Choroid plexus epithelial cell (primary cell): ENCODE data around the gene TAS2R31.

ENCODE experiments used
- DNase-seq: peaks from one replicate; pipeline ENCODE4 v3.0.0-alpha.2; 2010; ENCODE audit warnings: low read depth
- H3K4me3 ChIP-seq: 2 replicates; pipeline ENCODE4 v1.5.1; 2011; ENCODE audit warnings: low read depth, mild to moderate bottlenecking, control low read depth, low read length, moderate library complexity
- TF ChIP-seq, protein P1 (sequence below): conservative IDR thresholded peaks from 2 replicates; pipeline ENCODE4 v1.5.1; 2011; ENCODE audit warnings: low read depth, mild to moderate bottlenecking, control low read depth, inconsistent platforms, low read length, moderate library complexity

Gene TAS2R31

DNA sequence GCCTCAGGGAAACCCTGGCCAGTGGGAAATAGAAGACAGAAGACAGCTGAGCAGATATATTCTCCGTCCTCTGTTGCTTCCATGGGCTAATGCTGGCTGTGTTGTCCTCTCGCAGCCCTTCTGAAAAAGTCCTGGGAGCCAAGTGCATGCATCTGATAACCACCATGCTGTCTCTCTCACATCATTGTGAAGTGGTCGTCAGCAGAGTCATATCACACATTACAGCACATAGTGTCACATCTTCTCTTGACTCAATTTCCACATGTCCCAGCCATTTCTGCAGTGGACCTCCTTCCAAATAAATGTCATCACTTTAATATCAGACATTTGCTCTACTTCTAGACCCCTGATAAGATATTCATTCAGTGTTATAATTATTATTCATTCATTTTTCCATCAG is 36.9 kb downstream of the TAS2R31 start:
- TF ChIP-seq, protein P1, sequence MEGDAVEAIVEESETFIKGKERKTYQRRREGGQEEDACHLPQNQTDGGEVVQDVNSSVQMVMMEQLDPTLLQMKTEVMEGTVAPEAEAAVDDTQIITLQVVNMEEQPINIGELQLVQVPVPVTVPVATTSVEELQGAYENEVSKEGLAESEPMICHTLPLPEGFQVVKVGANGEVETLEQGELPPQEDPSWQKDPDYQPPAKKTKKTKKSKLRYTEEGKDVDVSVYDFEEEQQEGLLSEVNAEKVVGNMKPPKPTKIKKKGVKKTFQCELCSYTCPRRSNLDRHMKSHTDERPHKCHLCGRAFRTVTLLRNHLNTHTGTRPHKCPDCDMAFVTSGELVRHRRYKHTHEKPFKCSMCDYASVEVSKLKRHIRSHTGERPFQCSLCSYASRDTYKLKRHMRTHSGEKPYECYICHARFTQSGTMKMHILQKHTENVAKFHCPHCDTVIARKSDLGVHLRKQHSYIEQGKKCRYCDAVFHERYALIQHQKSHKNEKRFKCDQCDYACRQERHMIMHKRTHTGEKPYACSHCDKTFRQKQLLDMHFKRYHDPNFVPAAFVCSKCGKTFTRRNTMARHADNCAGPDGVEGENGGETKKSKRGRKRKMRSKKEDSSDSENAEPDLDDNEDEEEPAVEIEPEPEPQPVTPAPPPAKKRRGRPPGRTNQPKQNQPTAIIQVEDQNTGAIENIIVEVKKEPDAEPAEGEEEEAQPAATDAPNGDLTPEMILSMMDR = no peak
- H3K4me3 ChIP-seq = no peak overlapping the region

DNA sequence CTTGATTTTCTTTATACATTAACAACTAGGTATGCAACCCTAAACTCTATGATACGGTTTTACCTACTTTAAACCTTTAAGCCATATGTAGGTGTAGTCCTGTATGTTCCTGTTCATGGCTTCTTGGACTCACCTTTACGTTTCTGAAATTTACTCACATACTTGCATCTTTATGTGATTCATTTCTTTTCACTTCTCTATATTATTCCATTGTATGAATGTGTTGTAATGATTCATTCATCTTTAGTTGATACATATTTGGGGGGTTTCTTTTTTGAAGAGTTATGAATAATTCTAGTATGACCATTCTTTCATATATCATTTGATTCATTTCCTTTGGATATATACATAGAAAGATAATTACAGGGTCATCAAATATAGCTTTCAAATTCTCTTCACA is 42.1 kb downstream of the TAS2R31 start:
- no peak for DNase-seq
- TF ChIP-seq, protein P1 = no peak
- H3K4me3 ChIP-seq = no peak overlapping the region

More for the DNA sequence above, 36.9 kb downstream of the TAS2R31 start:
- DNase-seq = no peak

DNA sequence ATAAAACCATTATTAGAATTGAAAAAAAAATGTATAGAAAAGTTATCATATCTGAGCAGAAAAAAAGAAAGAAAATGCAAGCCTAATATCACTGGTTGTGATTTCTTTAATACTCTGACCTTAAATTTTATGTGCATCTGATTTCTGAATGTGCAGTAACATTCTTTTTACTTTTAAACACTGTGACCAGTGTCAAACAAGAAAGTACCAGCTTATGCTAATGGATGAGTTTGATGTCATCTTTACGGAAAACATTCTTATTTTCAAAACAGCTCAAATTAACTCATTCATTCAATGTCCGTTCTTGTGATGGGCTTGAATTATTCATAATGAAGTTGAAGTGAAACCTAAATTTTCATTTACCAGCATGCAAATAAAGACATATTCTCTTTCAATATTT is 44.4 kb downstream of the TAS2R31 start, which contains the start of gene TAS2R50:
Gene TAS2R50 (minus strand): TSS at position 101 of the 400 bp plus-strand sequence. CDS start 52 bp downstream, at position 49.
- H3K4me3 ChIP-seq = no peak within 1 kb of the TSS
- TF ChIP-seq, protein P1 = no peak
- DNase-seq = no peak

DNA sequence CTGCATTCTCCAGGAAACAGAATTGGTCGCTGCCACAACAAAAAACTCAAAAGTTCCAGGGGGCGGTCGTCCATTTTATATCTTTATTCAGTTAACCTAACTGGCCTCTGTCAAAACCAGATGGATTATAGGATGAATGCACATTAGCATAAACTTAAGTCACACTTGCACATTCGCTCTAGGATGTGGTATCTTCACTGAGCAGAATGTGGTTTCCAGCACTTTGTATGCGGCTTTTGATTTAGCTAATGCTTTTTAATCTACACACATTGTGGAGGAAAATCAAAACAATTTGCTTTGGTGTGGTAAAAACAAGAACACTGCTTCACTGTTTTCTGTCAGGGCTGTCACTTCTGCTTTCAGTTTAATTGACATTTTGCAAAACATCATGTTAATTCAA is 49.0 kb downstream of the TAS2R31 start:
- TF ChIP-seq, protein P1 = no peak
- DNase-seq = no peak
- H3K4me3 ChIP-seq = no peak overlapping the region
